OCI-LY7 (cell line): Measurements from ENCODE around the gene EME1. TPM values are rescaled to one million over a fixed set of nuclear protein-coding genes. Genes with fewer than 3 reads are reported as not detected.

Experiments
- BruUV-seq: library from RNA; stranded (reverse); fragments of 400-500 nt; replicated peaks from 2 replicates; lab custom pipeline; 2021; lab: Mats Ljungman, UMichigan
- CTCF ChIA-PET: fragments of 300-600 bp; sonication (Branson Sonifier 250); formaldehyde crosslinking; loops from one replicate; lab custom pipeline; 2022; ENCODE audit warnings: antibody characterized with exemption; ENCODE audit not compliant: unreplicated experiment; lab: Charles Lee
- POLR2A ChIA-PET: fragments of 300-600 bp; sonication (Branson Sonifier 250); formaldehyde crosslinking; loops from one replicate; lab custom pipeline; 2022; ENCODE audit warnings: antibody characterized with exemption; lab: Charles Lee
- DNase-seq: peaks from one replicate; pipeline ENCODE4 v3.0.0-alpha.2; 2015; ENCODE audit warnings: low spot score
- H2AFZ ChIP-seq: fragments of 200-600 bp; sonication (generic), shearing (Covaris generic); 2 replicates; pipeline ENCODE4 v1.6.1; 2014; ENCODE audit warnings: mild to moderate bottlenecking, antibody characterized with exemption, low read length, moderate library complexity
- H3K27ac ChIP-seq: fragments of 200-600 bp; sonication (generic); 2 replicates; pipeline ENCODE4 v1.5.1; 2014; ENCODE audit warnings: mixed run types, low read depth, mild to moderate bottlenecking, moderate library complexity, low read length, inconsistent platforms; ENCODE audit not compliant: poor library complexity, severe bottlenecking
- H3K36me3 ChIP-seq: fragments of 200-600 bp; sonication (generic); 2 replicates; pipeline ENCODE4 v1.6.1; 2014; ENCODE audit warnings: mild to moderate bottlenecking, antibody characterized with exemption, low read length, moderate library complexity, mixed read lengths; ENCODE audit not compliant: insufficient read depth
- H3K4me1 ChIP-seq: fragments of 200-600 bp; sonication (generic); 2 replicates; pipeline ENCODE4 v1.5.1; 2014; ENCODE audit warnings: mild to moderate bottlenecking, low read length; ENCODE audit not compliant: insufficient read depth, poor library complexity, severe bottlenecking
- H3K4me2 ChIP-seq: fragments of 200-600 bp; sonication (generic); 2 replicates; pipeline ENCODE4 v1.6.1; 2014; ENCODE audit warnings: mild to moderate bottlenecking, low read length
- H3K4me3 ChIP-seq: fragments of 200-600 bp; sonication (generic); 2 replicates; pipeline ENCODE4 v1.5.1; 2014; ENCODE audit warnings: mild to moderate bottlenecking, low read depth, low read length; ENCODE audit not compliant: poor library complexity, severe bottlenecking
- H3K79me2 ChIP-seq: fragments of 200-600 bp; sonication (generic); 2 replicates; pipeline ENCODE4 v1.6.1; 2016; ENCODE audit warnings: low read depth, mild to moderate bottlenecking, low read length, moderate library complexity, mixed read lengths; ENCODE audit not compliant: insufficient read depth
- H3K9me2 ChIP-seq: fragments of 200-600 bp; sonication (generic); 2 replicates; pipeline ENCODE4 v1.6.1; 2016; ENCODE audit warnings: mild to moderate bottlenecking, low read length, mixed read lengths; ENCODE audit not compliant: insufficient read depth
- H3K9me3 ChIP-seq: fragments of 200-600 bp; sonication (generic); 2 replicates; pipeline ENCODE4 v1.6.1; 2014; ENCODE audit warnings: mild to moderate bottlenecking, mixed run types, low read length, mixed read lengths
- H4K20me1 ChIP-seq: fragments of 200-600 bp; sonication (generic); 2 replicates; pipeline ENCODE4 v1.6.1; 2014; ENCODE audit warnings: mild to moderate bottlenecking, antibody characterized with exemption, low read length, moderate library complexity, mixed read lengths; ENCODE audit not compliant: insufficient read depth
- EZH2phosphoT487 ChIP-seq: fragments of 200-600 bp; sonication (generic); IDR thresholded peaks from 2 replicates; pipeline ENCODE4 v1.6.1; 2018; ENCODE audit warnings: low read depth, borderline replicate concordance, mild to moderate bottlenecking, mixed run types, antibody characterized with exemption, low read length, moderate library complexity, mixed read lengths
- intact Hi-C: fragments of 100-400 bp; cut with micrococcal nuclease; formaldehyde crosslinking; loops from one replicate; pipeline ENCODE4 v1.10.0; 2022; ENCODE audit not compliant: unreplicated experiment
- total RNA-seq, 2 experiments: library from RNA; depleted of rRNA in 1 of 2; stranded (reverse); fragments of >200 nt in 1 of 2; shearing (Covaris generic) in 1 of 2; gene quantifications; 2 replicates each; pipeline ENCODE4 v1.2.3, GENCODE V29; 2014 to 2022
- TF ChIP-seq, protein P1 (sequence below): fragments of 200-600 bp; sonication (generic); conservative IDR thresholded peaks from 2 replicates; pipeline ENCODE4 v1.5.1; 2014; ENCODE audit warnings: mild to moderate bottlenecking, antibody characterized with exemption, low read length, moderate library complexity, mixed read lengths

Gene EME1
- total RNA-seq, 2 experiments from 2014 or later, result 25.2 to 34.2 TPM

- intact Hi-C loops, result no loop called here
- ChIA-PET CTCF (no interaction called here), POLR2A (no interaction called here)
- Histone ChIP-seq H3K36me3 (peaks cover 67% of the 10 kb centered on the region), H3K27ac (no peak overlapping the region), H3K4me1 (peaks cover 44% of the 10 kb centered on the region), H4K20me1 (peaks cover 18% of the 10 kb centered on the region; the same call in 1 of the 2 replicates), H2AFZ (no peak overlapping the region), H3K9me3 (no peaks in the 10 kb centered on the region), H3K9me2 (no peaks in the 10 kb centered on the region), H3K4me3 (no peak overlapping the region), H3K79me2 (peaks cover 38% of the 10 kb centered on the region), H3K4me2 (no peak overlapping the region)
- no peak for DNase-seq
- TF ChIP-seq, protein P1, sequence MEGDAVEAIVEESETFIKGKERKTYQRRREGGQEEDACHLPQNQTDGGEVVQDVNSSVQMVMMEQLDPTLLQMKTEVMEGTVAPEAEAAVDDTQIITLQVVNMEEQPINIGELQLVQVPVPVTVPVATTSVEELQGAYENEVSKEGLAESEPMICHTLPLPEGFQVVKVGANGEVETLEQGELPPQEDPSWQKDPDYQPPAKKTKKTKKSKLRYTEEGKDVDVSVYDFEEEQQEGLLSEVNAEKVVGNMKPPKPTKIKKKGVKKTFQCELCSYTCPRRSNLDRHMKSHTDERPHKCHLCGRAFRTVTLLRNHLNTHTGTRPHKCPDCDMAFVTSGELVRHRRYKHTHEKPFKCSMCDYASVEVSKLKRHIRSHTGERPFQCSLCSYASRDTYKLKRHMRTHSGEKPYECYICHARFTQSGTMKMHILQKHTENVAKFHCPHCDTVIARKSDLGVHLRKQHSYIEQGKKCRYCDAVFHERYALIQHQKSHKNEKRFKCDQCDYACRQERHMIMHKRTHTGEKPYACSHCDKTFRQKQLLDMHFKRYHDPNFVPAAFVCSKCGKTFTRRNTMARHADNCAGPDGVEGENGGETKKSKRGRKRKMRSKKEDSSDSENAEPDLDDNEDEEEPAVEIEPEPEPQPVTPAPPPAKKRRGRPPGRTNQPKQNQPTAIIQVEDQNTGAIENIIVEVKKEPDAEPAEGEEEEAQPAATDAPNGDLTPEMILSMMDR, result no peak
- TF ChIP-seq EZH2phosphoT487, result no peak
- no TSS peak for BruUV-seq
Observed at GRCh38 chr17:50393700-50394099, 20.7 kb downstream of the EME1 start.

GRCh38 chr17:50394711-50395110 is 21.7 kb downstream of the EME1 start:
- peaks cover 18% of the 10 kb centered on the region; the same call in 1 of the 2 replicates for H4K20me1 ChIP-seq
- ChIA-PET POLR2A (no interaction called here), CTCF (interaction anchor here (0.6 kb wide), 1 partner anchor 42 kb away, joined by 3 read pairs; no protein-coding TSS in a partner anchor)
- peaks cover 44% of the 10 kb centered on the region for H3K4me1 ChIP-seq
- no peak for DNase-seq
- H3K36me3 ChIP-seq, result peaks cover 57% of the 10 kb centered on the region
- H3K27ac ChIP-seq, result no peak overlapping the region
- TF ChIP-seq, protein P1, result no peak
- no peak for TF ChIP-seq EZH2phosphoT487
- no TSS peak for BruUV-seq
- peaks cover 38% of the 10 kb centered on the region for H3K79me2 ChIP-seq
- H3K4me2 ChIP-seq, result peak overlapping the region; percentile 97; the same call in 1 of the 2 replicates
- intact Hi-C loops, result no loop called here
- H3K9me3 ChIP-seq, result no peaks in the 10 kb centered on the region
- H3K9me2 ChIP-seq, result no peaks in the 10 kb centered on the region
- H2AFZ ChIP-seq, result no peak overlapping the region
- no peak overlapping the region for H3K4me3 ChIP-seq
